Smooth muscle cell (in vitro differentiated cells): ENCODE results near the gene MOB3C. TPM values are rescaled to one million over a fixed set of nuclear protein-coding genes. Genes with fewer than 3 reads are reported as not detected.

Experiments used
- DNase-seq: peaks from one replicate; lab custom pipeline; 2025; ENCODE audit not compliant: unreplicated experiment; lab: John Stamatoyannopoulos, UW
- H2AFZ ChIP-seq: fragments of 200-600 bp; sonication (generic); 2 replicates; pipeline ENCODE4 v1.6.0; 2016; ENCODE audit warnings: antibody characterized with exemption, low read depth, mild to moderate bottlenecking
- H3F3A ChIP-seq: fragments of 200-600 bp; sonication (generic); 2 replicates; pipeline ENCODE4 v1.6.0; 2017; ENCODE audit warnings: antibody characterized with exemption, low read depth
- H3K27ac ChIP-seq: fragments of 200-600 bp; sonication (generic); 2 replicates; pipeline ENCODE4 v1.5.1; 2016; ENCODE audit warnings: low read depth, mild to moderate bottlenecking
- H3K27me3 ChIP-seq: fragments of 200-600 bp; sonication (generic); 2 replicates; pipeline ENCODE4 v1.6.1; 2016; ENCODE audit warnings: low read depth, mild to moderate bottlenecking
- H3K36me3 ChIP-seq: fragments of 200-600 bp; sonication (generic); 2 replicates; pipeline ENCODE4 v1.5.1; 2016; ENCODE audit warnings: low read depth
- H3K4me1 ChIP-seq: fragments of 200-600 bp; sonication (generic); 2 replicates; pipeline ENCODE4 v1.5.1; 2016; ENCODE audit warnings: low read depth
- H3K4me2 ChIP-seq: fragments of 200-600 bp; sonication (generic); 2 replicates; pipeline ENCODE4 v1.6.0; 2016; ENCODE audit warnings: mild to moderate bottlenecking
- H3K4me3 ChIP-seq: fragments of 200-600 bp; sonication (generic); 2 replicates; pipeline ENCODE4 v1.5.1; 2016; ENCODE audit warnings: mild to moderate bottlenecking
- H3K79me2 ChIP-seq: fragments of 200-600 bp; sonication (generic); 2 replicates; pipeline ENCODE4 v1.6.0; 2016; ENCODE audit warnings: low read depth, mild to moderate bottlenecking
- H3K9ac ChIP-seq: fragments of 200-600 bp; sonication (generic); 2 replicates; pipeline ENCODE4 v1.6.0; 2016; ENCODE audit warnings: low read depth
- H3K9me3 ChIP-seq: fragments of 200-600 bp; sonication (generic); replicated peaks from 2 replicates; pipeline ENCODE4 v1.5.1; 2016; ENCODE audit warnings: low read depth
- H4K20me1 ChIP-seq: fragments of 200-600 bp; sonication (generic); 2 replicates; pipeline ENCODE4 v1.6.0; 2016; ENCODE audit warnings: low read depth
- WGBS: methylation state at CpG from one replicate; pipeline ENCODE4 v1.1.7; 2016; ENCODE audit warnings: low lambda C conversion rate; 5-methylcytosine and 5-hydroxymethylcytosine counted together
- polyA plus RNA-seq: library from polyadenylated mRNA; unstranded; fragments of >200 nt; fragmentation: Nextera tagmentation; extraction: Ambion mirVana; gene quantifications from 2 replicates; pipeline ENCODE4 v1.2.1, GENCODE V29; 2016
- total RNA-seq: library from RNA; depleted of rRNA; stranded (reverse); fragments of >200 nt; gene quantifications from 2 replicates; pipeline ENCODE4 v1.2.3, GENCODE V29; 2014
- TF ChIP-seq, protein P1 (sequence below): fragments of 200-600 bp; sonication (generic); IDR thresholded peaks from 2 replicates; pipeline ENCODE4 v1.5.1; 2017; ENCODE audit warnings: borderline replicate concordance, mild to moderate bottlenecking, antibody characterized with exemption; ENCODE audit not compliant: insufficient read depth, poor library complexity, severe bottlenecking

The MOB3C gene
- total and polyA plus RNA-seq, 2 experiments from 2014 or later = 5.3 to 5.5 TPM

DNA sequence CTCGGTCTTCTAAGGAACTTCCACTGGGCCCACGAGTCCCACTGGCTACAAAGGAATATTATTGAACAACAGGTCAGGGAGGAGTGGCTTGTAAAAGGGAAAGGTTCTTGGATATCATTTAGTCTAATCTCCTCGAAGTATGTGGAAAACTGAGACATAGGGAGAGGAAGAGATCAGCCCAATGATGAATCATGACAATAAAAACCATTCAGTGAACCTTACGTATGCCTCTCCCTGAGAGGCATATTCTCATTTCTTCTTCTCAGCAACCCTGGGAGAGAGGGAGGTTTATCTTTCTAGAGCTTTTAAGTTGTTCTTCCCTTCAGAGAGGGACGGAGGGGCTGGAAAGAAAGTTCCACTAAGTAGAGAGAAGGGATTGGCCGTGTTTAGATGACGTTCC is 5.3 kb upstream of the MOB3C start:
- no peak overlapping the region for H3K9ac ChIP-seq
- H3K27ac ChIP-seq = peak overlapping the region; percentile 17
- peaks cover 4% of the 10 kb centered on the region for H3K4me1 ChIP-seq
- H3K36me3 ChIP-seq = no peaks in the 10 kb centered on the region
- TF ChIP-seq, protein P1, sequence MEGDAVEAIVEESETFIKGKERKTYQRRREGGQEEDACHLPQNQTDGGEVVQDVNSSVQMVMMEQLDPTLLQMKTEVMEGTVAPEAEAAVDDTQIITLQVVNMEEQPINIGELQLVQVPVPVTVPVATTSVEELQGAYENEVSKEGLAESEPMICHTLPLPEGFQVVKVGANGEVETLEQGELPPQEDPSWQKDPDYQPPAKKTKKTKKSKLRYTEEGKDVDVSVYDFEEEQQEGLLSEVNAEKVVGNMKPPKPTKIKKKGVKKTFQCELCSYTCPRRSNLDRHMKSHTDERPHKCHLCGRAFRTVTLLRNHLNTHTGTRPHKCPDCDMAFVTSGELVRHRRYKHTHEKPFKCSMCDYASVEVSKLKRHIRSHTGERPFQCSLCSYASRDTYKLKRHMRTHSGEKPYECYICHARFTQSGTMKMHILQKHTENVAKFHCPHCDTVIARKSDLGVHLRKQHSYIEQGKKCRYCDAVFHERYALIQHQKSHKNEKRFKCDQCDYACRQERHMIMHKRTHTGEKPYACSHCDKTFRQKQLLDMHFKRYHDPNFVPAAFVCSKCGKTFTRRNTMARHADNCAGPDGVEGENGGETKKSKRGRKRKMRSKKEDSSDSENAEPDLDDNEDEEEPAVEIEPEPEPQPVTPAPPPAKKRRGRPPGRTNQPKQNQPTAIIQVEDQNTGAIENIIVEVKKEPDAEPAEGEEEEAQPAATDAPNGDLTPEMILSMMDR = no peak
- H3K4me3 ChIP-seq = no peak overlapping the region
- H4K20me1 ChIP-seq = no peaks in the 10 kb centered on the region
- no peaks in the 10 kb centered on the region for H3K9me3 ChIP-seq
- no peaks in the 10 kb centered on the region for H3K27me3 ChIP-seq
- WGBS = 57% methylated on average over 7 of the region's 7 CpGs
- no peak overlapping the region for H2AFZ ChIP-seq
- H3K4me2 ChIP-seq = no peak overlapping the region
- no peak for DNase-seq
- H3K79me2 ChIP-seq = no peaks in the 10 kb centered on the region
- peaks cover 6% of the 10 kb centered on the region for H3F3A ChIP-seq

DNA sequence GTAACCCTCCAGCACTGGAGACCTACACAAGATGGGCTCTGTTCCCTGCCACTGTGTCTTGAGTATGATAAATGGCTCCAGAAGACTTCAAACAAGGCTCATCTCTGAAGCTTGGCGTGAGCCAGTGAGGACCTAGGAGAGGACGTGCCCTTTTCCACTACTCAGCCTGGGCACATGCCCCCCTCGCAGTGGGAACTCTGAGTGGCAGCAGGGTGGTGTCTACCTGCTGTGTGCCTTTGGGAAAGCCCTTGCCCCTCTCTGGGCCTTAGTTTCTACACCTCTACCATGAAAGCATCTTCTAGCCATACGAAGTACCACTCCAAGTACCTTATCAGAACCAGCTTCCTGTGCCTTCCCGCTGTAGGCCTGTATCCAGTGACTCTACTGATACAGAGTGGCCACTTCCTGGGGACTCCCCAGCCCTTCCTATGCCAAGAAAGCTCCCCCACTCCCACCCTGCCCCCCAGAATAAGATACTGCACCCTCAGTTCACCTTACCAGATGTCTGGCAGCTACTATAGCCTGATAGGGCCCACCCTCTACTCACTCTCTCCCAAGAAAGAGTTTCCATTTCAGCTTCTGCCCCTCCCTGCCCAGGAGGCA is 3.1 kb upstream of the MOB3C start:
- no peak overlapping the region for H3K4me2 ChIP-seq
- no peaks in the 10 kb centered on the region for H3K9me3 ChIP-seq
- H4K20me1 ChIP-seq = peaks cover 12% of the 10 kb centered on the region
- no peak overlapping the region for H3K27ac ChIP-seq
- H3K9ac ChIP-seq = no peak overlapping the region
- no peak for DNase-seq
- H2AFZ ChIP-seq = no peak overlapping the region
- peaks cover 9% of the 10 kb centered on the region for H3K79me2 ChIP-seq
- peaks cover 12% of the 10 kb centered on the region for H3K4me1 ChIP-seq
- WGBS = 87% methylated on average over 5 of the region's 5 CpGs
- no peaks in the 10 kb centered on the region for H3K36me3 ChIP-seq
- peaks cover 6% of the 10 kb centered on the region for H3F3A ChIP-seq
- TF ChIP-seq, protein P1 = no peak
- no peak overlapping the region for H3K4me3 ChIP-seq
- no peaks in the 10 kb centered on the region for H3K27me3 ChIP-seq

DNA sequence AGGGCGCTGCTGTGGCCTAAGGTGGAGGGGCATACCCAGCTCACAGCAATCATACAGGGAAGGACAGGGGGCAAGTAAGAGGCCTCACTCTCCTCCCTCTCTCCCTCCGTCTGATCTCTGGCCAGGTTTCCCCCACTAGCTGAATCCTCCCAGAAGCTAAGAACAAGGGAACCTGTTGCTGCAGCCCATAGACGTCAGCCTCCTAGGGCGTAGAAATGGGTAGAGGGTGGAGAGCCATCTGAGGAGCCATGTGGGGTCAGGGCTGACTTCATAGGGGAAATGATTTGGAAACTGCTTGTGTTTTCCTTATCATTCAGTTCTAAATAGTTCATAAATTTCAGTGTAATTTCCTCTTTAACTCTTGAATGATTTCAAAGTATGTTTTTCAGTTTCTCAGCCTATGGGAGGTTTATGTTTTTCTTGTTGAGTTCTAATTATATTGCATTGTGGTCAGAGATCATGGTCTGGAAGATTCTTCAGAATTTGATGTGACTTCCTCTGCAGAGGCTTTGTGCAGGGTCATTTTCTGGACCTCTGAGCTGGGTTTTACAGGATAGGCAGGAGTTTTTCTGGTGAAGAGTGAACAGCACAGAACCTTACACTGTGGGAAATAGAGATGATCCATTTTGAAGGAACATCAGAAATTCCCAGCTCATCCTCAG is 2.3 kb upstream of the MOB3C start:
- Histone ChIP-seq H3K27me3 (no peaks in the 10 kb centered on the region), H3K27ac (no peak overlapping the region), H3K4me3 (no peak overlapping the region), H3K4me1 (peaks cover 11% of the 10 kb centered on the region), H3K4me2 (no peak overlapping the region), H2AFZ (no peak overlapping the region), H3K9ac (no peak overlapping the region), H3K36me3 (no peaks in the 10 kb centered on the region), H3K79me2 (peaks cover 9% of the 10 kb centered on the region), H4K20me1 (peaks cover 14% of the 10 kb centered on the region), H3F3A (peaks cover 6% of the 10 kb centered on the region), H3K9me3 (no peaks in the 10 kb centered on the region)
- TF ChIP-seq, protein P1 = no peak
- no peak for DNase-seq
- 85% methylated on average over 4 of the region's 4 CpGs for WGBS
